Measurements from ENCODE around the gene TAF3.
"Not testable (repeated sequence)": the region's sequence is repeated elsewhere in the genome, so short reads cannot be mapped to it uniquely, and the experiment has no call there.

TAF3 gene

DNA sequence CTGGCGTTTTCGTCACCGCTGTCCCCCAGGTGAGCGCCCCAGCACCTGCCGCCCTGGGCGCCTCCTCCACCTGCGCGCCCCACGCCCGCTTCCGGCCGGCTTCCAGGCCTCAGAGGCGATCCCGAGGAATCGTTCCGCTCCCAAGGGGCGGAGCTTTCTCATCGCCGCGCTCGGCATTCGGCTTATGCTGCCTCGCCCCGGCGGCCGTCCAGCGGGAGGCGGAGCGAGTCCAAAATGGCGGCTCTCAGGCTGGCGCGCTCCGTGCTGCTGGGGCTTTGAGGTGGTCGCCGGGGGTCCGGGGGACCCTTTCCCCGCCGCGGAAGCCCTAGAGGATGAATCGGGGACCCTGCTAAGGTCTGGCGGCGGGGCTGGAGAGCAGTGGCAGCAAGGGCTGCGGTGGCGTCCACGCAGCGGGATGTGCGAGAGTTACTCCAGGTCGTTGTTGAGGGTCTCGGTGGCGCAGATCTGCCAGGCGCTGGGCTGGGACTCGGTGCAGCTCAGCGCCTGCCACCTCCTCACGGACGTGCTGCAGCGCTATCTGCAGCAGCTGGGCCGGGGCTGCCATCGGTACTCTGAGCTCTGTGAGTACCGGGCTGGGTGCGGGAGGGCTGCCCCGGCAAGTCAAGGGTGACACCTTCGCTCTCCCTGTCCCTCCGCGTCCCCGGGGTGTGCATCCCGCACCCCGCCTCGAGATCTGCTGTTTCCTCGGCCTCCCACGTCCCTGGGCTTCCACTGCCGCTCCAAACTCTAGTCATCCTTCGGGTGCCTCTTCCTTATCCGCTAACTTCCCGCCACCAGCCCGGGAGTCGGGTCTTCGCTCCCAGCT, at the start of gene TAF3:
TSS of gene TAF3 (plus strand) at position 211 of the 826 bp plus-strand sequence. CDS start at position 416, 205 bp downstream.
- DNase-seq: peak; percentile 89 to 93

DNA sequence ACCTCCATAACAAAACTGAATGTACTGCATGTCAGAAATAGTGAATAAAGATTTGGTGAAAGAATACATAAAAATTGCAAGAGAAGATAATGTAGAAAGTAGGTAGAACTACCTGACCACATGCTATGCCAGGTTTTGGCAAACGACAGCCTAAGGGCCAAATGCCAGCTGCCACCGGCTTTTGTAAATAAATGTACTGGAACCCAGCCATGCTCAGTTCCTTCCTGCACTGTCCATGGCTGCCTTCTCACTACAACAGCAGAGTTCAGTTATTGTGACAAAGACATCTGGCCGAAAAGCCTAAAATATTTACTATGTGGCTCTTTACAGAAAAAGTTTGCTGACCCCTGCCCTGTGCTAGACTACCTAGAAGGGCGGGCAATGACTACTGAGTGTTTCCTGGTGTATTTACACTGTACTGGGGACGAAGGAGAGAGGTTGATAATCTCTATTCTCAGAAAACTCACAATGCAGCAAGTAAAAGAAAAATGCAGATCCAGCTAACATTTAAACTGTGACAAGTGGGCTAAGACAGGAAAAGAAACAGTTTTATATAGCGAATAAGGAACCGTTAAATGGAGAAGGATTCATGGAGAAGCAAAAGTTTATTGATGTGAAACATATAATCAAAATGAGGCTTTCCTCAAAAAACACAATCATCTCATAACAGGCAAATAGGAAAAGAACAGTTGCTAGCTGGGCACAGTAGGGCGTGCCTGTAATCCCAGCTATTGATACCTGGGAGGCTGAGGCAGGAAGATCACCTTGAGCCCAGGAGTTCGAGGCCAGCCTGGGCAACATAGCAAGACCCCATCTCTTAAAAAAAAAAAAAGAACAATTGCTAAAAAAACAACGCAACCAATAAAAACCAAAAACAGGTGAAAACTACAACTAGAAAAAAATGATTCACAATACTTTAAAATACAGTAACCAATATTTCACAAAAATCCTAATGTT, 44.2 kb upstream of the TAF3 start:
- peak; percentile 54 to 79 for DNase-seq

DNA sequence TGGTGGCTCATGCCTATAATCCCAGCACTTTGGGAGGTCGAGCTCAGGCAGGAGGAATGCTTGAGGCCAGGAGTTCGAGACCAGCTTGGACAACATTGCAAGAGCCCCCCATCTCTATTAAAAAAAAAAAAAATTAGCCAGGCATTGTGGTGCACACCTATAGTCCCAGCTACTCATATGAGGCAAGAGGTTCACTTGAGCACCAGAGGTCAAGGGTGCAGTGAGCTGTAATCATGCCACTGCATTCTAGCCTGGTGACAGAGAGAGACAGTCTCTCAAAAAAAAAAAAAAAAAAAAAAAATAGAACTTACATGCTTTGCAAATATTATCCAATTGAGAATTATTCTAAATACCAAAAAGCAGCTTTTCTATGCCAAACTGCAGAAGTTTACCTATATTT, 41.5 kb upstream of the TAF3 start:
- DNase-seq: no peak

DNA sequence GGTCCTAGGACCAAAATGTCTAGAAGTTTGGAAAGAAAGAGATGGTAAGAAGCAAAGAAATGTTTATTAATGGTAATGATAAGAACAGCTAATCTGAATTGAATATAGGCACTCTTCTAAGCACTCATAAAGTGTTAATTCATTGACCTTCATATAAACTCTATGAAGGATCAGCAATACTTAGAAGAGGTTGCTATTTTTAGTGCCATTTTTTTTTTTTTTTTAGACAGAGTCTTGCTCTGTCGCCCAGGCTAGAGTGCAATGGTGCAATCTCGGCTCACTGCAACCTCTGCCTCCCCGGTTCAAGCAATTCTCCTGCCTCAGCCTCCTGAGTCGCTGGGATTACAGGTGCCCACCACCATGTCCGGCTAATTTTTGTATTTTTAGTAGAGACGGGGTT, 36.1 kb upstream of the TAF3 start:
- DNase-seq: not testable (repeated sequence)

DNA sequence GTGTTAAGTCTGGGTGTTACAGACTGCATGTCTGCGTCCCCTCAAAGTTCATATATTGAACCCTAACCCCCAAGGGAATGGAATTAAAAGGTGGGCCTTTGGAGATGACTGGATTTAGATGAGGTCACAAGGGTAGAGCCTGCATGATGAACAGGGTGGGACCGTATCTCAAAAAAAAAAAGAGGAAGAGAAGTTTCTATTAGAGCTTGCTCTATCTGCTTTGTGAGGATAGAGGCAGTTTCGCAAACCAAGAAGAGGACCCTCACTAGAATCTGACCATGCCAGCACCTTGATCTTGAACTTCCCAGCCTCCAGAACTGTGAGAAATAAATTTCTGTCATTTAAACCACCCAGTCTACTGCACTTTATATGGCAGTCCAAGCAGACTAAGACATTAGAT, 31.9 kb upstream of the TAF3 start:
- no peak for DNase-seq

GRCh38 chr10:7787150-7787856, 31.0 kb upstream of the TAF3 start:
- DNase-seq: no peak

DNA sequence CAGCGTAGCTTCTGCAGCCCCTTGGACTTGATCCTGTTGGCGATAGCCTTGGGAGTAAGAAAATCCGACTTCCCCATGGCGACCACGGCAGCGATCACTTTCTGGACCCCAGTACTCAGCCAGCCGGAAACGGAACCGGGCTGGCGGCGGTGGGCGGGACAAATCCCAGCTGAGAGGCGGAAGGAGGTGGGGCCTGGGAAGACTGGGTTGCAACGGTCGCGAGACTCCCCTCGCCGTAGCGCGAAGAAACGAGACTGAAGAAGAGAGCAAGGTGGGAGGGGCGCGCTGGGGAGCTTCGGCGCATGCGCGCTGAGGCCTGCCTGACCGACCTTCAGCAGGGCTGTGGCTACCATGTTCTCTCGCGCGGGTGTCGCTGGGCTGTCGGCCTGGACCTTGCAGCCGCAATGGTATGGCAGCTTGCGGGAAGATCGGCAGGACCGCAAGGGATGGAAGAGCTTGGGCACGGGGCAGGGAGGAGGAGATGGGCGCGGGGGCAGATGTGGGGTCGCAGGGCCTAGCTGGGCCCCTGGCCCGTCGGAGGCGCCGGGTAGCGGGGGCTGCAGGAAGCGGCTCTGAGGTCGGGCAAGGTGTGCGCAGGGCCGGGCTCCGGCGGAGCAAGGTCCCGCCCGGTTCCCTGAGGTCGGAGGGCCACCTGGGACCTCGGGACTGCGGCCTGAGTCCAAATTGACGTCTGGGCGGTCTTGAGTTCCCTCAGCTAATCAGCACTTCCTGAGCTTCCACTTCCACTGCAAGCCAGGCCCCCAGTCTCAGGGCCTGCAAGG, 30.3 kb upstream of the TAF3 start, which contains the start of the genes ATP5F1C and KIN:
TSS of gene ATP5F1C (plus strand) at position 321 of the 782 bp plus-strand sequence. CDS start at position 352, 31 bp downstream.
TSS of gene KIN (minus strand) at position 137 of the 782 bp plus-strand sequence. CDS start at position 77, 60 bp downstream.
- peak; percentile 89 to 93 for DNase-seq

DNA sequence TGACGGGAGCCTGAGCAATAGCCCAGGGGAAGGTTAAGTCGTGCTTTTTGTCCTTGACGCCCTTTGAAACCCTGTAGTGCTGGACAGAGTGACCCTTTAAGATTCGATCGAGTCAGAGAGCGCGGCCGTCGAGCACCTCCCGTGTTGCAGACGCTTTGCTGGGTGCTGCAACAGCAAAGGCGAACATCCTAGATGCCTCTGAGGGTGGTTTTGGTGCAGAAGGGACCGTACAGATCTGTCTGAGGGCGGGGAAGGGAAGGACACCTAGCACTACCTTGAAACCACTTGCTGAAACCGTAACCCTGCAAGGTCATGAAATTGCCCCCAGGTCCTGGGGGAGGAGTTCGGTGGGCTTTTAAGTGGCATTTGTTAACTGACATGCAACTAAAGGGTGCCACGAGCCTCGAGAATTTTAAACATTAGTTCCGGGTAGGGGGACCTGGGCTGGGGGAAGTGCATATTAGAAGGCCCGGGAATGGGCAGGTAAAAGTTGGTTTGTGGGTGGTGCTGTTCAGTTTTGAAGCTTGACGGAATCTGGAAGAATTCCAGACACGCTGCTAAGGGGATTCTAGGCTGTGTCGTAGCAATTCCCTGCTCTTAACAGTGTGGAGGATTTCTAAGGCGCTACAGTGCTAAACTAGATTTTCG, 29.5 kb upstream of the TAF3 start:
- peak in 1 of 2 experiments; percentile 26 for DNase-seq

GRCh38 chr10:7789390-7789789, 28.9 kb upstream of the TAF3 start:
- peak in 1 of 2 experiments; percentile 48 for DNase-seq

GRCh38 chr10:7792541-7792940, 25.8 kb upstream of the TAF3 start:
- no peak for DNase-seq

DNA sequence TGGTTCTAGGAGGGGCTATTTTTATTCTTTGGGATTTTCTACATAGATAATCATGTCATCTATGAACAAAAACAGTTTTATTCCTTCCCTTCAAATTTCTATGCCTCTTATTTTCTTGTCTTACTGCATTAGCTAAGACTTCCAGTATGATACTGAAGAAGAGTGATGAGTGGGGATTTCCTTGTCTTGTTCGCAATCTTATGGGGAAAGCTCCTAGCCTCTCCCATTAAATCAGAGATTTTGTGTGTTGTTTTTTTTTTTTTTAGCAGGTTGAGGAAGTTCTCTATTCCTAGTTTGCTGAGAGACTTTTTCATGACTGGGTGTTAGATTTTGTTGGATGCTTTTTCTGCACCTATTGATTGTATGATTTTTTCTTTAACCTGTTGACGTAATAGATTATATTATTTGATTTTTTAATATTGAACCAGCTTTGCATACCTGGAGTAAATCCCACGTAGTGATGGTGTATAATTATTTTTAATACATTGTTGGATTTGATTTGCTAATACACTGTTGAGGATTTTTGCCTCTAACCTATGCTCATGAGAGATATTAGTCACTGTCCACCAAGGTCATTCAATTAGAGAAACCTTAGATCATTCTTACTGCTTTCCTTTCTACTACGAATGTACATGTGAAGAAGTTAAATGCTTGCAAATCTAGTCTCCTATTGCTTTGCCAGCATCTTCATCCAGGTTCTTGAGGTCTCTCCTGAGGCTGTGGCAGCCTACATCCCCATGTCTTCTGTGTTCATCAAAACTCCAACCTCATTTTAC, 23.9 kb upstream of the TAF3 start:
- no peak for DNase-seq

GRCh38 chr10:7795605-7796004, 22.7 kb upstream of the TAF3 start:
- no peak for DNase-seq

DNA sequence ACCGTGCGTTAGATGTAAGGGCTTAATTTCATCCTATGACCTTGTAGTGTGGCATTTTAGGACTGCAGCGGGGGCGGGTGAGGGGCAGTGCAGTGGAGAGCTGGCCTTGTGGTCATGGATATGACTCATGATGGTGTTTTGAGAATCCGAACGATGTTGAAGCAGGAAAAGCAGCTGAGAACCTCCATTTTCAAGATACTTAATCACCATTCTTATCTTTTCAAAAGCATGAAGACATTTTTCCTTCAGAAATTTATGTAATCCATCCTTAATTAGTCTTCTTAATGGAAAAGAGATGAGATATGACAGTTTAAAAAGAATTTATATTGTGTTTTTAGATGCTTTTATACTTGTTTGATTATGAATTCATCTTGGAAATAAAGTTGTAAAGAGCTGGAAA, 20.7 kb upstream of the TAF3 start:
- DNase-seq: no peak

DNA sequence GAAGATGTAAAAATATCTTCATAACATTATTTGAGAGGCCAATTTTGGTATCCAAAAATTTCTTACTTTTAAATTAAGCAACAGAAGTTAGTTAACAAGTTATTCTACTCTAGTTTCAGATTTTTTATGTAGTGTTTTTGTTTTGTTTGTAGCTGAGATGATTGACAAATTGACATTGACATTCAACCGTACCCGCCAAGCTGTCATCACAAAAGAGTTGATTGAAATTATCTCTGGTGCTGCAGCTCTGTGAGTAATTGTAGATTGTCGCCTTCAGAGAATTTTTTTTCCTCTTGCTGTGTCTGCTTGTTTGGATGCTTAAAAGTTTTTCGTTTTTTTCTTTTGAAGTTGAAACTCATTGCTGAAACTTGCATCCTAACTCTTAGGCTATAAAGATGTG, 15.7 kb upstream of the TAF3 start:
- DNase-seq: no peak

DNA sequence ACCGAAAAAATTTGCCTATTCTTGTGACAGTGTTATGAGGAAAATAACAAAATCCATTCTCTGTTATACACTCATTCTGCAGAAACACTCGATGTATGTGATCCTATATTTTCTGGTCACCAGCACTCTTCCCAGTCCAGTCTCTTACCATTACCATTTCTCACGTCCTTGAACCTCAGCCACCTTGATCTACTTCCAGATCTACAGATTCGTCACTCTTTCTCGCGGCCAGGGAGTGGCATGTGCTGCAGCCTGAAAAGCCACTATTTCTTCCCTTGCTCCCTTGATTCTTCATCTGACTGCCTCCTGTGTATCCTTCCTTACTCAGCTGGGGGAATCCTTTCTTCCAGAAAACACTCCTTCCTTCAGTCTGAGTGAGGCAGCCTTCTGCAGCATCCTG, 14.1 kb upstream of the TAF3 start:
- DNase-seq: no peak

DNA sequence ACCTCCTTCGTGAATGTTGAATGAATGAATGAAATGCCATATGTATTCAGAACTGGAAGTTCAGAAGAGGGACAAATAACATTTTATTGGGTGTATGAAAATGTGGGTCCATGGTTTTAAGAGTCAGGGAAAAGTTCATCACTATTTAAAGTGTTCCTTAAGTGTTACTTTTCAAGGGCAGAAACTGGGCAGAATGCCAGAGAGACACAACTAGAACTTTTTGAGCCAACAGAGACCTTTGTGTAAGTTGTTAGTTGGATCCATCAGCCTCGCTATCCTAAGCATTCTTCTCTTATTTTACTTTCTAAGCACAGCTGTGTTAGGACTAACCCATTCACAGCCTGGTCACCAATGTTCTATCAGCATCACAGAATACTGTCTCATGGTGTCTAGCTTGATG, 13.6 kb upstream of the TAF3 start:
- DNase-seq: no peak

- no peak for DNase-seq
Observed at GRCh38 chr10:7808686-7809267, 9.5 kb upstream of the TAF3 start.

DNA sequence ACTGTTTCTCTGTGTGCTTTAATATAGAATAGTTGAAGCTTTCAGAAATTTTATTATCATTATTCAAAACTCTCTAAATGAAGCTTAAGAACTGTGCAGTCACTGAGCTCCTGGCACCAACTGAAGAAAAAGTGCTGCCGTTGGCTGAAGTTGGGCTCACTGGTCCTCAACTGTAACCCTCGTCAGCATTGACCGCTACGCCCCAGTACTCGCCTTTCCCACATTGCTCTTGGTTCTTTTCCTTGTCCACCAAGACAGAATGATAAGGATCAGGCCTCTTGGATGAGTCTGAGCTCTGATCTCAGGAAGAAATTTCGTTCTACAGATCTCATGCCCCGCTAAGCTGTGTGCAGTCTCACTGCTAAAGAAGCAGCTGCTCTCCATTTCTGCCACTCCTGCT, 7.9 kb upstream of the TAF3 start:
- DNase-seq: no peak

- no peak for DNase-seq
Observed at GRCh38 chr10:7811000-7811399, 7.3 kb upstream of the TAF3 start.

DNA sequence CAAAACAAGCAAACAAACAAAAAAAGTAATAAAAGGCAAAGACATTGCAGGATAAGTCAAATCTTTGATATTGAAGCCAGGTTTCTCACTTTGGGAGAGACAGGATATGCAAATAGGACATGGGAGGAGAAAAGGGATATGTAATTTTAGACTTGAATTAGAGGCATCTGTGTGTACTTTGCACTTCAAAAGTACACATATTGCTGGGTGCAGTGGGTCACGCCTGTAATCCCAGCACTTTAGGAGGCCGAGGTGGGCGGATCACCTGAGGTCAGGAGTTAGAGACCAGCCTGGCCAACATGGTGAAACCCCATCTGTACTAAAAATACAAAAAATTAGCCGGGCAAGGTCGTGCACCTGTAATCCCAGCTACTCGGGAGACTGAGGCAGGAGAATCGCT, 6.6 kb upstream of the TAF3 start:
- peak in 1 of 2 experiments; percentile 30 for DNase-seq

Data from NCI-H2081 (cell line).